HG03108 (cell line): ENCODE measurements around the gene OXSR1.
"Not testable (repeated sequence)": the region's sequence is repeated elsewhere in the genome, so short reads cannot be mapped to it uniquely, and the experiment has no call there.

Experiments used
- ATAC-seq: cut with Tn5 transposase; IDR thresholded peaks from one replicate; pipeline ENCODE4 v1.9.1; 2021; ENCODE audit warnings: moderate library complexity; ENCODE audit not compliant: unreplicated experiment

Gene OXSR1

DNA sequence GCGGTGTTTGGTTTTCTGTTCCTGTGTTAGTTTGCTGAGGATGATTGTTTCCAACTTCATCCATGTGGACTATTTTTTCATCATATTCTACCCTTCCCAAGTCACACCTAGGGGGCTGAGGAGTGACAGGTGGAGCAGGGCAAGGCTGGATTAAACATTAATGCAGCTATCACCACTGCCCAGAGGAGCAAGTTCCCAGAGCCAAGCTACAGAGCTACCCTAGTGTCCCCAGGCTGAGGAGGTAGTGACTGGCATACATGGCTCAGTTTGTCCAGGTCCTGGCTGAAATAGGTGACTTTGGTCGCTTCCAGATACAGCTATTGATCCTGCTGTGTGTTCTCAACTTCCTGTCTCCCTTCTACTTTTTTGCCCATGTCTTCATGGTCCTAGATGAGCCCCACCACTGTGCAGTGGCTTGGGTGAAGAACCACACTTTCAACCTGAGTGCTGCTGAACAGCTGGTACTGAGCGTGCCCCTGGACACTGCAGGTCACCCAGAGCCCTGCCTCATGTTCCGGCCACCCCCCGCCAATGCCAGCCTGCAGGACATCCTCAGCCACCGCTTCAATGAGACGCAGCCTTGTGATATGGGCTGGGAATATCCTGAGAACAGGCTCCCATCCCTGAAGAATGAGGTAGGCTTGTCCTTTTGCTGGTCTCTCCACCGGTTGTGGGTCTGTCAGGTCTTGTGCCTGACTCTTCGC lies 100.4 kb downstream of the OXSR1 start, which contains the start of gene SLC22A13:
SLC22A13 (plus strand) TSS at position 209 of the 704 bp plus-strand sequence; CDS start at position 258, 49 bp downstream.
- ATAC-seq = no peak

DNA sequence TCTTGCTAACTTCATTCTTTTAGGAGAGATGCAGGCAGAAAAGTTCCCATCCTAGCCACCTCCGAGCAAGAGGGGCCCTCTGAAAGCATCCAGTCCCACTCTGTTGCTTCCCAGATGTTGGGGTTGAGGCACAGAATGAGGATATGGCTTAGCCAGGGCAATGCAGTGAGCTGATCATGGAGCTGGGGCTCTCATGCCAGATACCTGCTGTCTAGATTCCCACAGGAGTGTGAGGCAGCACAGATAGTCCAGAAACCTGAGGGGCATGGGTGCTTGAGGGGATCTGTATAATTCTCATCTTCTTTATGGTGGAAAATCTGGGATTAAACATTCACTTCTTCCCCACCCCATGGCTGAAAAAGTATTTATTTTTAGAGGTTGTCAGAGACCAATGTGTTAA lies 101.5 kb downstream of the OXSR1 start:
- no peak for ATAC-seq

DNA sequence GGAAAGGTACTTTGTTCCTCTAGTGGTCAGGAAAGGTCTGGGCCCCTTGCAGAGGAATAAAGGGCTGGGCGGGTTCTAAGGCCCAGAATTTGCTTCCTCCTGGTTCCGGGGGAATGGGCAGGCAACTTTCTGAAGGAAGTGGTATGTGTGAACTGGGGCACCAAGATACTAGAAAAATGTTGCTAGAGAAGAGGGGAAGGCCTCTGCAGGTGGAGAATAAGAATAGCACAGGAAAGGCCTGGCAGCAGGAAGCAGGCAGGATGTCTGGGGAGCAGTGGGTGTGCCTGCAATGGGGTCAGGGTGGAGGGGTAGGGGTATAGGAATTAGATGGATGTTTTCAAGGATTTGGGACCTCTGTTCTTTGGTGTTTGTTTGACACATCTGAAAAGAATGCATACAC lies 102.3 kb downstream of the OXSR1 start:
- ATAC-seq = no peak

DNA sequence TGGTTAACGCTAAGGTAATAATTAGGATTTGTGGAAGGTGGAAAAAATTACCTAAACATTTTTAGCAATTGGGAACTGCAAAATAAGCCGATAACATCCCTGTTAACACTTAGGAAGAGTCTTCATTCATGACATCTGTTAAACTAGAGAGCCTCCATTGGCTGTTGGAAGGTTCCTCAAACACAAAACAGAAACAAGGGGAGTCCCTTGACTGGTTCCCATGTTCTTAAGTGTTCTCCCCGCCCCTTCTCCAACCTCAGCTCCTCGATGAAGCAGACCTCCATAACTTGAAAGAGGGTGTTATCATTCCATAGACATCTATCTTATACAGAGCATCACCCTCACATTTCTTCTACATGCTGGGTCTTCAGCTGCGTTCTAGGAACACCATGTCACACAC lies 102.8 kb downstream of the OXSR1 start:
- no peak for ATAC-seq

DNA sequence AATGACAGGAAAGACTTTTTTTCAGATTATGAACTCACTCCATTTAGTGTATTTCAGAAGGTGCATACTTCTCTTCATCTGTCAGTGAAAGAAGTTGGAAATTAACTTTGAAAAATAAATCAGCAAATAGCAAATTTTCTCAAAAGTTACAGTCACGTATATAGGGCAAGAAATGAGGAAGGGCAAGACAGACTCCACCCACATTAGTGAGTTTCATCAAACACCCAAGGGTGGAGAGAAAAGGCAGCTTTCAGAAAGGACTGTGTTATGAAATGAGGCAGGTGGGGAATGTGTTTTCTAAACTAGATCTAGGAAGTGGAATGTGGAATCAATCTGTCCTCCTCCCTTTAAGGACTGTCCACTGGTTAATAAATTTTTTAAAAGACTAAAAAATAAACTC lies 103.2 kb downstream of the OXSR1 start:
- ATAC-seq = no peak

- ATAC-seq = no peak
Observed at GRCh38 chr3:38270606-38271005, 105.3 kb downstream of the OXSR1 start.

DNA sequence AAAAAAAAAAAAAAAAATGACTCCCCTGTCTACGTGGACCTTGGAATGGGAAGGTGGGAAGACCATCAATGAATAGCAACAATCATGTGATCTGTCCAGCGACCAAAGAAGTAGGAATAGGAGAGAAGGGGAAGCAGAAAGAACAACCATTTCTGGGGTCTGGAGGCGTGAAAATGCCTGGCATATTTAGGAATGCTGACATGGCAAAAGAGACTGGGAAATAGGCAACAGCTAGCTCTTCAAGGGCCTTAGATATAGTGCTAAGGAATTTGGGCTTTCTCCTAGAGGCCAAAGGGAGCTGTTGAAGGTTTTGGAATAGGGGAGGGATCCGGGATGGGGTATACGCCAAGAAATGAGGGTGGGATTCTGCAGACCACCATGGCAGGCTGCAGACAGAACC lies 106.2 kb downstream of the OXSR1 start:
- no peak for ATAC-seq

GRCh38 chr3:38274864-38275649 lies 109.7 kb downstream of the OXSR1 start:
- no peak for ATAC-seq

DNA sequence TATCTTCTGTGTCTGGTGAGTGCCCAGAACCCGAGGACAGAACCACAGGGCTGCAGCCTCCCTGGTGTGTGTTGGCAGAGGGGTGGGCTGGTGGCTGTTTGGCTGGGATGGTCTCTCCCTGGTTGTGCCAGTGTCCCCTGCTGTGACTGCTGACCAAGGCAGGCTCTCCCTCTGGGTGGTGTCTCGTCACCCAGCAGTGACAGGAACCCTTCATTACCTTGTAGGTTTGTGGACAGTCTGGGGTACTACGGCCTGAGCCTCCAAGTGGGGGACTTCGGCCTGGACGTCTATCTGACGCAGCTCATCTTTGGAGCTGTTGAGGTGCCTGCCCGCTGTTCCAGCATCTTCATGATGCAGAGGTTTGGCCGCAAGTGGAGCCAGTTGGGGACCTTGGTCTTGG lies 110.3 kb downstream of the OXSR1 start:
- no peak for ATAC-seq

DNA sequence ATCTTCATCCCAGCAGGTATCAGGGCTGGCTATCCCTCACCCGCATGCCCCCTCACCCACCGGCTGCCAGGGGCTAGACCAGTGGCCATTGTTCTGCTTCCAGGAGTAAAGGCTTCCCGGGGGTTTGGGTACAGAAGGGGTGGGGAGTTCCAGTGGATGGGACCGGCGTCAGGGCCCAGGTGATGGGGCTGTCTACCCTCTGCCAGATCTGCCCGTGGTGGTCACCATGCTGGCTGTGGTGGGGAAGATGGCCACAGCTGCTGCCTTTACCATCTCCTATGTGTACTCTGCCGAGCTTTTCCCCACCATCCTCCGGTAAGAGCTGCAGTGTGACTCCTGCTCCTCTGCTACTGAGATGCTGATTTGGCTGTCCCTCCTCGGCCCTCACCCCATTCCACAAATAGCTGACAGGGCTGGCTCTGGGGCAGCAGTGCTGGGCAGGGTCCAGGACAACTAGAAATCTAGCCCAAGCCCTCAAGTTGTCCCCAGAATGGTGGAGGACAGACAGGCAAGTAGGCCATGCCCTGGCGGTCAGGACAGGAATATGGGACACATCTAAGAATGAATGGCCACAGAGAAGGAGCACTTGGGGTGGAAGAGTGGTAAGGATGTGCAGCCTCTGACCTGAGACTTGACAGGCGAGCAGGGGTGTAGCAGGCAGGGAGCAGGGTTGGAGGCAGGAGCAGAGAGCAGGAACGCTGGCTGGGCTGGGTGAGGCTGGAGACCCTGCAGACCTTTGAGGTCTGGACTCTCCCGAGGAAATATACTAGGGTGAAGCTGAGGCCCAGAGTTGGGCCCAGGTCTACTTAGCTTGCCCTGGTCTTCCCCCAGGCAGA lies 111.0 kb downstream of the OXSR1 start:
- ATAC-seq = no peak

- ATAC-seq = no peak
Observed at GRCh38 chr3:38276917-38277630, 111.7 kb downstream of the OXSR1 start.

GRCh38 chr3:38278841-38279240 lies 113.5 kb downstream of the OXSR1 start:
- no peak for ATAC-seq

DNA sequence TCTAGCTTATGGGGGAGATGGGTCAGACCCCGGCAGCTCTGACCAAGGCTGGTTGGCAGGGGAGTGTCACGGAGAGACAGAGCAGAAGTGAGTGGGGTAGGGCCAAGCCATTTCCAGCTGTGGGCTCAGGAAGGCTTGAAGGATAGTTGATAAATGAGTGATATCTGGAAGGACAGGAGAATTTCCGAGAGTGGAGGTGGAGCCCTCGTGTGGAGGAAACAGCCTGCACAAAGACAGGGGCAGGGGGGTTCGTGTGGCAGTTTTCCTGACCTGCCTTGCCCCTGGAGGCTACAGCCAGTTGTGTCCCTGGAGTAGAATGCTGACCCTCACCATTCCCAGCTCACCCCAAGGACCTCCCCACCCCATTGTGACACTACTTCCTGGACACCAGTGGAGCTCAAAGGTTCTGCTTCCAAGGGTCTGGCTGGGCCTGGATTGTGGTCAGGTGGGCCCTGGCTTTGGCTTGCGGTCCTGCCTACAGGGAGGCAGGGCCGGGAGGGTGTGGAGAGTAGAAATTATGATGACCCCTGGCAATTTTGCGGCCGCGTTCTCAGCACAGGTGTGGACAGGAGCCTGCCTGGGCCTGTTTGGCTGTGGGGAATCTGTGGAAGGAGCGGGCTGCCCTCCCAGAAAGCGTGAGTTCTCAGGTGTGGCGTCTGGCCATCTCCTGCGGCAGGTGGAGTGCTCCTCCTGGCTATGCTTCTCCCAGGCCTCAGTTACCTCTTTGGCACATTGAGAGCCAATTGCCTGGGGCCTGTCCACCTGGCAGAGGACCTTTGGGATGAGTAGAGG lies 116.8 kb downstream of the OXSR1 start, which contains the start of gene SLC22A14:
SLC22A14 (plus strand) TSS at position 400 of the 792 bp plus-strand sequence. CDS start 23,733 bp downstream, outside the sequence.
- ATAC-seq = no peak

DNA sequence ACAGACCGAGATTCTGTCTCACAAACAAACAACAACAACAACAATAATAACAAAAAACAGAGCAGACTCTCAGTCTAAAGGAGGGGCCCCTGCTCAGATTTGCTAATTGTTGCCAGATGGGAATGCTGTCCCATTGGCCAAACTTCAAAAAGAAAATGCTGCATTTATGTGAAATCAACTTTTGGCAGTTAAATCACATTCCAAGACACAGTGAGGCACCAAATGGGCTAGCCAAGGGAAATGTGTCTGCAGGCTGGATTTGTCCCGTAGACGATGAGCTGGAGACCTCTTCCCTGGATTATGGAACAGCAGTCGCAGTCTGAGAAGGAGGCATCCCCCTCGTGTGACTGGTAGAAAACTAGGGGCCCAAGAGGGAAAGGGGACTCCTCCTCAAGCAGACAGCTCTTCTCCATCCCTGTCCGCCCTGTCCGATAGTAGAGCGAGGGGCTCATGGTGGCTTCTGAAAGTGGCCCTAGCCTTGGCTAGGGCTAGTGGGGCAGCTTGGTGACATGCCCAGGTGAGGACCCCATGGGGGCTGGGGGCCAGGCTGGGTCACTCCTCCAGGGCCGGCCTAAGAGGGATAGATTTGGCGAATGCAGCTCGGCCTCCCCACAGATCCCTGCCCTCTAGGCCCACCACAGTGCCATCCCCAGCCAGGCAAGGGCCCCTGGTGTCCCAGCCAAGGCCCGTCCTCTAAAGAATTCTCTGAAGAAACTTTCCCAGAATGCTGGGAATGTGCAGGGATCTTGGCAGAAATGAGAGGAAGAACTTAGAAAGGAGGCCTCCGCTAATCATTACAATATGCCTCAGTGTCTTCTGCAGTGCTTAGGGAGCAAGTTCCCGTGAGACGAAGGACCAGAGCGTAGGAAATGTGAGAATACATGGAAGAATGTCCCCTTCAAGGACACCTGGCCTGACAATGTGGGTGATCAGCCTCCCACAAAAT lies 118.7 kb downstream of the OXSR1 start:
- ATAC-seq = no peak

DNA sequence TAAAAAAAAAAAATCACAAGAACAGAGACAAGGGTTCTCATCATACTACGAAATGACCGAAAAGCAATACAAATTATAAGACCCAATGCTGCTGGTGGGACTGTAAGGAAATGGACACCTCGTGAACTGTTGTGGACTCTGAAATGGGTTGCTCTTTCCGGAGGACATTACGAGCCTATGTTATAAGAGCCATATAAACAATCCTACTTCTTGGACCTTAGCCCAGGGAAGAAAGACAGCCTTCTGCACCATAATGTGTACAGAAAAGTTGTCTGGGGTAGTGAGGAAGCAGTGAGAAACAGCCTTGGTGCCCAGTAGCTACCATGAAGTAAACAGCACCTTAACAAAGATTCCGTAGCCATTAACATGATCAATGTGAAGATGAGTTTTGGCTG lies 119.4 kb downstream of the OXSR1 start:
- ATAC-seq = no peak

- not testable (repeated sequence) for ATAC-seq
Observed at GRCh38 chr3:38289286-38290217, 124.2 kb downstream of the OXSR1 start.

DNA sequence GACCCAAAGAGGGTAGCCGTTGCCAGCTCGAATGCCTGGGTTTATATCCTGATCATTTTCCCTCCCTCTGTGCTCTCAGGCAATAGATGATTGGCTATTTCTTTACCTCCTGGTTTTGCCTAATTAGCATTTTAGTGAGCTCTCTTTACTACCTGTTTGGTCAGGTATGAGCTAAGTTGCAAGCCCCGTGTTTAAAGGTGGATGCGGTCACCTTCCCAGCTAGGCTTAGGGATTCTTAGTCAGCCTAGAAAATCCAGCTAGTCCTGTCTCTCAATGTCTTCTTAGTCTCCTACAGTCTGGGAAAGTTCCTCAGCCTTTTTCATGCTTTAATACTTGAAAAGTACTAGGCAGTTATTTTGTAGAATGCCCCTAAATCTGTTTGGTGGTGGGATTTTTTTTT lies 131.7 kb downstream of the OXSR1 start:
- ATAC-seq = not testable (repeated sequence)

DNA sequence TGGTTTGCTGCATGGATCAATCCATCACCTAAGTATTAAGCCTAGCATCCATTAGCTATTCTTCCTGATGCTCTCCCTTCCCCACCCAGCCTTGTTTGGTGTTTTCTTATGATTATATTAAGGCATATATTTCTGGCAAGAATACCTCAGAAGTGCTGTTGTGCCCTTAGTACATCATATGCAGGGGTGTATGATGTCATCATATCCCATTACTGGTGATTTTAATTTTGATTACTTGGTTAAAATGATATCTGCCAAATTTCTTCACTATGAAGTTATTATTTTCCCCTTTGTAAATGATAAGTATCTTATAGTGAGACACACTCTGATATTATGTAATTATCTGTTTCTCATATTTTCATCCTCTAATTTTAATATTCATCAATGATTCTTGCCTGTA lies 132.2 kb downstream of the OXSR1 start:
- ATAC-seq = no peak
